Right atrium auricular region (tissue), 2 donors: ENCODE measurements around the gene RNASEL. TPM values are rescaled to one million over a fixed set of nuclear protein-coding genes. Genes with fewer than 3 reads are reported as not detected.

Experiments used
- DNase-seq: peaks from one replicate; pipeline ENCODE4 v3.0.0-alpha.2; 2019; ENCODE audit warnings: low spot score
- H3K27ac ChIP-seq, 2 donors: fragments of 200-600 bp; sonication (generic); 1 replicate in 1 of 2; 2 replicates in 1 of 2; pipeline ENCODE4 v1.5.1; 2016 to 2019
- H3K27me3 ChIP-seq, 2 donors: fragments of 200-600 bp; sonication (generic); one replicate each; pipeline versions ENCODE4 v1.5.1 to v1.6.0; 2017 to 2019
- H3K36me3 ChIP-seq: fragments of 200-600 bp; sonication (generic); one replicate; pipeline ENCODE4 v1.5.1; 2016
- H3K4me1 ChIP-seq, 2 donors: fragments of 200-600 bp; sonication (generic); one replicate each; pipeline versions ENCODE4 v1.5.1 to v1.6.0; 2017 to 2019
- H3K4me3 ChIP-seq, 2 donors: fragments of 200-600 bp; sonication (generic); 1 replicate in 1 of 2; 2 replicates in 1 of 2; pipeline ENCODE4 v1.5.1; 2017 to 2019; ENCODE audit warnings: mild to moderate bottlenecking in 1 of 2, moderate library complexity in 1 of 2
- H3K9me3 ChIP-seq, 2 donors: fragments of 200-600 bp; sonication (generic); one replicate each; pipeline ENCODE4 v1.5.1; 2019
- total RNA-seq, 2 donors: library from RNA; depleted of rRNA; stranded (reverse); fragments of >200 nt; gene quantifications; one replicate each; pipeline ENCODE4 v1.1.0, GENCODE V29; 2016
- TF ChIP-seq, protein P1 (sequence below), 2 donors: fragments of 200-600 bp; sonication (generic); IDR thresholded peaks; one replicate each; pipeline ENCODE4 v1.5.1; 2019; ENCODE audit warnings: antibody characterized with exemption in 2 of 2

RNASEL gene
- total RNA-seq, 2 donors from 2014 or later: 2.0 to 4.5 TPM

DNA sequence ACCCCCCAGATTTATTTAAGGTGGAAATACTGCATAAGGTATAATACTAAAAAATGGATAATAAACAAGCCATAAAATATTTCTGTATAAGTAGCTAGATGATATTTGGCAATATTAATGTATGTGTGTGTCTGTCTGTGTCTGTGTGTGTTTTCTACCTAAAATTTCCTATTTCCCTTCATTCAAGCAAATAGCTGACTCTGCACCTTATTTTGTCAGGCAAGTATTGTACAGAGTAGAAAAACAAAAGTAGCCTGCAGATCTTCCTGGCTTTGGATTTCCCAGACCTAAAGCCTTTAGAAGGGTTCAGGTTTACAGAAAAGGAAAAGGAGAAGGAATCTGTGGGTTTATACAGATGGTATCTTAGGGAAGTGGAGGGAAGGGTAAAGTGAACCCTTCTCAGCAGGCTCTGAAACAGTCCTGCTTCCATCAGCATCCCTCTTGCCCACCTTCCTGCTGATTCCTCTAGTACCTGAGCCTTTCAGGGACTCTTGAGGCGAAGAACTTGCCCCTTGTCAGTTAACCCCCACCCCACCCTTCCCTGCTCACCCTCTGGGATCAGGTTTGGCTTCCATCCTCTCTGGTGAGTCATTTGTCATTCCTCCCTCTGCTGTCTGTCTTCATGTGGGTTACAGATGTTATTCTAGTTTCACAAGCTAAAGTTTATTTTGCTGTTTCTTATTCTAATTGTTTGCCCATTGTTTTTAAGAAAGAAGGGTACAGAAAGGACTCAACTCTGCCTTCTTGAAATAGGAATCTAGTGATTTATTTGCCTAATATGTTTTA, 36.9 kb upstream of the RNASEL start:
- no peak overlapping the region for H3K4me3 ChIP-seq
- H3K4me1 ChIP-seq: peaks cover 0 to 28% of the 10 kb centered on the region in 2 donors
- no peaks in the 10 kb centered on the region for H3K27me3 ChIP-seq
- no peaks in the 10 kb centered on the region for H3K9me3 ChIP-seq
- TF ChIP-seq, protein P1, sequence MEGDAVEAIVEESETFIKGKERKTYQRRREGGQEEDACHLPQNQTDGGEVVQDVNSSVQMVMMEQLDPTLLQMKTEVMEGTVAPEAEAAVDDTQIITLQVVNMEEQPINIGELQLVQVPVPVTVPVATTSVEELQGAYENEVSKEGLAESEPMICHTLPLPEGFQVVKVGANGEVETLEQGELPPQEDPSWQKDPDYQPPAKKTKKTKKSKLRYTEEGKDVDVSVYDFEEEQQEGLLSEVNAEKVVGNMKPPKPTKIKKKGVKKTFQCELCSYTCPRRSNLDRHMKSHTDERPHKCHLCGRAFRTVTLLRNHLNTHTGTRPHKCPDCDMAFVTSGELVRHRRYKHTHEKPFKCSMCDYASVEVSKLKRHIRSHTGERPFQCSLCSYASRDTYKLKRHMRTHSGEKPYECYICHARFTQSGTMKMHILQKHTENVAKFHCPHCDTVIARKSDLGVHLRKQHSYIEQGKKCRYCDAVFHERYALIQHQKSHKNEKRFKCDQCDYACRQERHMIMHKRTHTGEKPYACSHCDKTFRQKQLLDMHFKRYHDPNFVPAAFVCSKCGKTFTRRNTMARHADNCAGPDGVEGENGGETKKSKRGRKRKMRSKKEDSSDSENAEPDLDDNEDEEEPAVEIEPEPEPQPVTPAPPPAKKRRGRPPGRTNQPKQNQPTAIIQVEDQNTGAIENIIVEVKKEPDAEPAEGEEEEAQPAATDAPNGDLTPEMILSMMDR (IDR thresholded peaks at IDR 0.05): no peak
- H3K36me3 ChIP-seq: no peaks in the 10 kb centered on the region
- DNase-seq: no peak
- no peak overlapping the region for H3K27ac ChIP-seq

GRCh38 chr1:182625024-182625423, 36.0 kb upstream of the RNASEL start:
- Histone ChIP-seq H3K36me3 (no peaks in the 10 kb centered on the region), H3K27me3 (no peaks in the 10 kb centered on the region), H3K4me1 (peaks cover 0 to 28% of the 10 kb centered on the region in 2 donors), H3K27ac (no peak overlapping the region), H3K9me3 (no peaks in the 10 kb centered on the region), H3K4me3 (no peak overlapping the region)
- TF ChIP-seq, protein P1 (IDR thresholded peaks at IDR 0.05): no peak
- no peak for DNase-seq

GRCh38 chr1:182624577-182624976, 35.5 kb upstream of the RNASEL start:
- no peaks in the 10 kb centered on the region for H3K27me3 ChIP-seq
- peaks cover 0 to 27% of the 10 kb centered on the region in 2 donors for H3K4me1 ChIP-seq
- DNase-seq: no peak
- H3K9me3 ChIP-seq: no peaks in the 10 kb centered on the region
- H3K4me3 ChIP-seq: no peak overlapping the region
- H3K36me3 ChIP-seq: no peaks in the 10 kb centered on the region
- TF ChIP-seq, protein P1 (IDR thresholded peaks at IDR 0.05): no peak
- H3K27ac ChIP-seq: no peak overlapping the region

GRCh38 chr1:182622901-182623528, 34.0 kb upstream of the RNASEL start:
- Histone ChIP-seq H3K4me3 (no peak overlapping the region), H3K9me3 (no peaks in the 10 kb centered on the region), H3K27ac (no peak overlapping the region), H3K36me3 (no peaks in the 10 kb centered on the region), H3K4me1 (peaks cover 0 to 26% of the 10 kb centered on the region in 2 donors), H3K27me3 (no peaks in the 10 kb centered on the region)
- no peak for DNase-seq
- TF ChIP-seq, protein P1 (IDR thresholded peaks at IDR 0.05): no peak

- no peak overlapping the region for H3K27ac ChIP-seq
- TF ChIP-seq, protein P1 (IDR thresholded peaks at IDR 0.05): no peak
- H3K27me3 ChIP-seq: no peaks in the 10 kb centered on the region
- DNase-seq: no peak
- no peak overlapping the region for H3K4me3 ChIP-seq
- H3K36me3 ChIP-seq: no peaks in the 10 kb centered on the region
- no peaks in the 10 kb centered on the region for H3K9me3 ChIP-seq
- peaks cover 0 to 35% of the 10 kb centered on the region in 2 donors for H3K4me1 ChIP-seq
Observed at GRCh38 chr1:182621906-182622305, 32.9 kb upstream of the RNASEL start.
